H1 (cell line): ENCODE results near the gene KLK7. TPM values are rescaled to one million over a fixed set of nuclear protein-coding genes. Genes with fewer than 3 reads are reported as not detected.

Experiments
- CTCF ChIA-PET: fragments of 300-600 bp; sonication (Branson Sonifier 250); formaldehyde crosslinking; loops from one replicate; lab custom pipeline; 2021; ENCODE audit not compliant: partially characterized antibody; lab: Charles Lee
- POLR2A ChIA-PET: fragments of 300-600 bp; sonication (Branson Sonifier 250); formaldehyde crosslinking; loops from one replicate; lab custom pipeline; 2021; ENCODE audit warnings: inconsistent platforms; ENCODE audit not compliant: partially characterized antibody; lab: Charles Lee
- DNase-seq, 2 experiments: peaks; one replicate each; pipeline versions ENCODE4 v3.0.0 to v3.0.0-alpha.2; 2010 to 2022; ENCODE audit warnings: low spot score in 2 of 2, low read depth in 1 of 2, mixed read lengths in 1 of 2
- FAIRE-seq: peaks from 2 replicates; lab custom pipeline; 2011; peaks lifted over from hg19 to GRCh38; lab: Jason Lieb, UNC
- H2AFZ ChIP-seq: 2 replicates; pipeline ENCODE4 v1.8.1; 2012; ENCODE audit warnings: low read length, inconsistent platforms
- H2AK5ac ChIP-seq: 2 replicates; pipeline ENCODE4 v1.6.1; 2013; ENCODE audit warnings: low read depth, low read length
- H2BK120ac ChIP-seq: replicated peaks from 2 replicates; pipeline ENCODE3; 2013; ENCODE audit warnings: low read depth, low read length, inconsistent platforms
- H2BK12ac ChIP-seq: 2 replicates; pipeline ENCODE4 v1.6.1; 2013; ENCODE audit warnings: low read depth, low read length
- H2BK15ac ChIP-seq: 2 replicates; pipeline ENCODE4 v1.6.1; 2013; ENCODE audit warnings: low read length
- H2BK20ac ChIP-seq: 2 replicates; pipeline ENCODE4 v1.6.1; 2013; ENCODE audit warnings: low read length
- H2BK5ac ChIP-seq: 2 replicates; pipeline ENCODE4 v1.6.1; 2013; ENCODE audit warnings: low read depth, low read length
- H3K14ac ChIP-seq: 2 replicates; pipeline ENCODE4 v1.6.1; 2013; ENCODE audit warnings: inconsistent platforms; ENCODE audit not compliant: insufficient read length
- H3K18ac ChIP-seq: 2 replicates; pipeline ENCODE4 v1.6.1; 2013; ENCODE audit warnings: low read length; ENCODE audit errors: extremely low read depth
- H3K23ac ChIP-seq: 2 replicates; pipeline ENCODE4 v1.6.1; 2013; ENCODE audit warnings: inconsistent platforms; ENCODE audit not compliant: insufficient read length
- H3K23me2 ChIP-seq: 2 replicates; pipeline ENCODE4 v1.6.1; 2013; ENCODE audit warnings: low read depth, low read length
- H3K27ac ChIP-seq: 2 replicates; pipeline ENCODE4 v1.6.1; 2011; ENCODE audit warnings: low read depth, low read length, inconsistent platforms
- H3K27me3 ChIP-seq, 4 experiments: replicated peaks in 1 of 4; 1 replicate in 1 of 4; 2 replicates in 3 of 4; pipeline versions ENCODE4 v1.6.1 to v1.8.1; 2011 to 2013; ENCODE audit warnings: low read length in 3 of 4, mild to moderate bottlenecking in 3 of 4, inconsistent platforms in 2 of 4, mixed read lengths in 2 of 4, moderate library complexity in 1 of 4; ENCODE audit not compliant: control insufficient read depth in 3 of 4, insufficient read depth in 3 of 4; ENCODE audit errors: extremely low read depth in 1 of 4
- H3K36me3 ChIP-seq, 4 experiments: 2 replicates each; pipeline versions ENCODE4 v1.6.1 to v1.8.1; 2011 to 2013; ENCODE audit warnings: mild to moderate bottlenecking in 4 of 4, low read length in 3 of 4, moderate library complexity in 2 of 4, control low read depth in 1 of 4, inconsistent platforms in 1 of 4; ENCODE audit not compliant: insufficient read depth in 4 of 4, control insufficient read depth in 2 of 4
- H3K4ac ChIP-seq: replicated peaks from 2 replicates; pipeline ENCODE3; 2013; ENCODE audit warnings: low read length, low read depth, mixed read lengths, inconsistent platforms; ENCODE audit not compliant: insufficient read length
- H3K4me1 ChIP-seq, 4 experiments: replicated peaks in 1 of 4; 1 replicate in 1 of 4; 2 replicates in 3 of 4; pipeline versions ENCODE4 v1.6.1 to v1.8.1; 2011 to 2013; ENCODE audit warnings: low read length in 3 of 4, inconsistent platforms in 2 of 4, mixed read lengths in 1 of 4; ENCODE audit not compliant: insufficient read depth in 4 of 4, control insufficient read depth in 3 of 4
- H3K4me2 ChIP-seq, 2 experiments: 2 replicates each; pipeline versions ENCODE4 v1.6.1 to v1.8.1; 2011 to 2013; ENCODE audit warnings: low read depth in 2 of 2, low read length in 2 of 2, control low read depth in 1 of 2, inconsistent platforms in 1 of 2, mild to moderate bottlenecking in 1 of 2; ENCODE audit not compliant: insufficient read depth in 1 of 2
- H3K4me3 ChIP-seq, 4 experiments: fragments of 200-600, 300-600 bp in 1 of 4; sonication (generic), shearing (Covaris generic), sonication (Bioruptor Twin) in 1 of 4; 2 replicates each; pipeline versions ENCODE4 v1.5.1 to v1.8.1; 2011 to 2016; ENCODE audit warnings: low read length in 4 of 4, low read depth in 3 of 4, control low read depth in 2 of 4, inconsistent platforms in 2 of 4, mild to moderate bottlenecking in 2 of 4, mixed read lengths in 1 of 4, moderate library complexity in 1 of 4; ENCODE audit not compliant: insufficient read depth in 2 of 4; ENCODE audit errors: extremely low read depth in 1 of 4
- H3K56ac ChIP-seq: replicated peaks from 2 replicates; pipeline ENCODE3; 2013; ENCODE audit warnings: low read depth, mild to moderate bottlenecking, mixed read lengths, low read length, inconsistent platforms; ENCODE audit not compliant: insufficient read length
- H3K79me1 ChIP-seq: 2 replicates; pipeline ENCODE4 v1.6.1; 2013; ENCODE audit warnings: low read depth, low read length, control low read depth
- H3K79me2 ChIP-seq, 2 experiments: 2 replicates each; pipeline versions ENCODE4 v1.6.1 to v1.8.1; 2012 to 2013; ENCODE audit warnings: low read length in 2 of 2, mild to moderate bottlenecking in 2 of 2, inconsistent platforms in 1 of 2; ENCODE audit not compliant: insufficient read depth in 2 of 2, control insufficient read depth in 1 of 2
- H3K9ac ChIP-seq, 4 experiments: replicated peaks in 1 of 4; 1 replicate in 1 of 4; 2 replicates in 3 of 4; pipeline versions ENCODE4 v1.6.1 to v1.8.1; 2011 to 2013; ENCODE audit warnings: low read depth in 3 of 4, low read length in 3 of 4, control low read depth in 2 of 4, mild to moderate bottlenecking in 2 of 4, moderate library complexity in 2 of 4, inconsistent platforms in 1 of 4; ENCODE audit errors: extremely low read depth in 1 of 4
- H3K9me3 ChIP-seq, 2 experiments: 2 replicates each; pipeline versions ENCODE4 v1.6.1 to v1.8.1; 2012 to 2013; ENCODE audit warnings: mild to moderate bottlenecking in 2 of 2, moderate library complexity in 2 of 2, control low read depth in 1 of 2, inconsistent platforms in 1 of 2, low read depth in 1 of 2, low read length in 1 of 2, mixed read lengths in 1 of 2; ENCODE audit not compliant: insufficient read depth in 2 of 2
- H4K20me1 ChIP-seq, 2 experiments: replicated peaks in 1 of 2; 2 replicates each; pipeline versions ENCODE3 to v1.8.1; 2011 to 2013; ENCODE audit warnings: inconsistent platforms in 2 of 2, low read length in 2 of 2, mild to moderate bottlenecking in 1 of 2; ENCODE audit not compliant: insufficient read depth in 2 of 2, control insufficient read depth in 1 of 2
- H4K5ac ChIP-seq: 2 replicates; pipeline ENCODE4 v1.6.1; 2013; ENCODE audit warnings: low read length, low read depth, mixed read lengths, inconsistent platforms; ENCODE audit not compliant: insufficient read length
- H4K8ac ChIP-seq: 2 replicates; pipeline ENCODE4 v1.8.0; 2013; ENCODE audit warnings: mild to moderate bottlenecking, moderate library complexity, low read length, inconsistent platforms; ENCODE audit not compliant: insufficient read depth; ENCODE audit errors: extremely low read depth
- H4K91ac ChIP-seq: replicated peaks from 2 replicates; pipeline ENCODE3; 2013; ENCODE audit warnings: low read length, mixed read lengths, inconsistent platforms; ENCODE audit not compliant: insufficient read length
- BACH1 ChIP-seq: IDR thresholded peaks from 2 replicates; pipeline ENCODE4 v1.6.1; 2012; ENCODE audit warnings: low read length, improper control_type of control experiment
- CHD1 ChIP-seq: IDR thresholded peaks from 2 replicates; pipeline ENCODE4 v1.6.1; 2012; ENCODE audit warnings: low read depth, low read length, improper control_type of control experiment
- CHD2 ChIP-seq: IDR thresholded peaks from 2 replicates; pipeline ENCODE4 v1.6.1; 2012; ENCODE audit warnings: low read length, improper control_type of control experiment
- CTBP2 ChIP-seq: IDR thresholded peaks from 2 replicates; pipeline ENCODE4 v1.7.0; 2011; ENCODE audit warnings: borderline replicate concordance, mild to moderate bottlenecking, moderate library complexity, mixed read lengths, low read length; ENCODE audit not compliant: insufficient read depth, insufficient read length
- GTF2F1 ChIP-seq: IDR thresholded peaks from 2 replicates; pipeline ENCODE4 v1.6.1; 2012; ENCODE audit warnings: low read depth, low read length, improper control_type of control experiment, borderline replicate concordance
- JUN ChIP-seq: IDR thresholded peaks from 2 replicates; pipeline ENCODE4 v1.6.1; 2011; ENCODE audit warnings: low read depth, mild to moderate bottlenecking, improper control_type of control experiment, low read length
- MAX ChIP-seq: IDR thresholded peaks from 2 replicates; pipeline ENCODE4 v1.6.1; 2012; ENCODE audit warnings: inconsistent platforms
- NANOG ChIP-seq: IDR thresholded peaks from 2 replicates; pipeline ENCODE4 v1.6.1; 2011; ENCODE audit warnings: low read length, low read depth, mild to moderate bottlenecking, inconsistent platforms; ENCODE audit not compliant: insufficient read depth, poor library complexity, severe bottlenecking
- PHF8 ChIP-seq: fragments of 200-600 bp; sonication (generic); conservative IDR thresholded peaks from 2 replicates; pipeline ENCODE4 v1.7.1; 2012; ENCODE audit warnings: low read depth, mild to moderate bottlenecking, inconsistent platforms, low read length, moderate library complexity
- YY1 ChIP-seq: IDR thresholded peaks from 2 replicates; pipeline ENCODE4 v1.6.1; 2011; ENCODE audit warnings: low read depth, mild to moderate bottlenecking, low read length
- WGBS, 2 experiments: shearing (Covaris generic) in 1 of 2; methylation state at CpG; one replicate each; pipeline versions ENCODE4 v1.1.6 to v1.1.7; 2013 to 2015; ENCODE audit warnings: low lambda C conversion rate in 2 of 2, mixed read lengths in 2 of 2, inconsistent platforms in 1 of 2, low coverage in 1 of 2, missing lambda C conversion rate in 1 of 2; ENCODE audit not compliant: insufficient replicate concordance in 2 of 2, insufficient coverage in 1 of 2, insufficient read length in 1 of 2; ENCODE audit errors: extremely low coverage in 1 of 2, missing lambda C conversion rate in 1 of 2; 5-methylcytosine and 5-hydroxymethylcytosine counted together
- polyA plus RNA-seq, 7 experiments: library from polyadenylated mRNA; depleted of rRNA in 3 of 7; stranded (reverse) in 5 of 7; unstranded in 2 of 7; fragments of >200 nt in 5 of 7; fragments of 200-250 nt in 2 of 7; gene quantifications; 1 replicate in 5 of 7; 2 replicates in 1 of 7; 4 replicates in 1 of 7; pipeline versions ENCODE4 v1.2.1 to v1.2.3, GENCODE V29; 2011 to 2013; ENCODE audit warnings: missing spikeins in 2 of 7, mixed read lengths in 2 of 7
- total RNA-seq: library from RNA; stranded (reverse); fragmentation: NEBNext Ultra II Directional; extraction: Animal tissue kit (Norgen Biotek cat#: 25700); gene quantifications from 2 replicates; pipeline ENCODE4 v1.2.1, GENCODE V29; 2021

KLK7 gene
- total and polyA plus RNA-seq, 2 of the 8 experiments (the other 6 are each of a cell fraction or from before 2014, with no cell fraction given): 0.73 to 1.4 TPM

- H3K14ac ChIP-seq: no peak overlapping the region
- H3K79me1 ChIP-seq: no peaks in the 10 kb centered on the region
- peaks cover 0 to 12% (median 4%) of the 10 kb centered on the region in 4 experiments; a peak in 5 of 7 replicates for H3K4me1 ChIP-seq
- no peaks in the 10 kb centered on the region; a peak in 1 of 4 replicates for H3K9me3 ChIP-seq
- H3K4me2 ChIP-seq: no peak overlapping the region
- H2AFZ ChIP-seq: no peak overlapping the region
- H2AK5ac ChIP-seq: no peak overlapping the region
- H3K18ac ChIP-seq: no peak overlapping the region
- no peaks in the 10 kb centered on the region for H3K79me2 ChIP-seq
- no peak overlapping the region for H3K4me3 ChIP-seq
- H3K36me3 ChIP-seq: no peaks in the 10 kb centered on the region
- no peak overlapping the region for H2BK20ac ChIP-seq
- H4K20me1 ChIP-seq: no peaks in the 10 kb centered on the region
- no peak overlapping the region for H3K27ac ChIP-seq
- no peak overlapping the region for H4K91ac ChIP-seq
- no peak overlapping the region for H2BK120ac ChIP-seq
- H2BK5ac ChIP-seq: no peak overlapping the region
- H3K4ac ChIP-seq: no peak overlapping the region
- no peak overlapping the region for H3K23ac ChIP-seq
- FAIRE-seq (no peak), DNase-seq (no peak)
- no peaks in the 10 kb centered on the region; a peak in 1 of 7 replicates for H3K27me3 ChIP-seq
- ChIA-PET POLR2A (no interaction called here), CTCF (interaction anchor here (1.2 to 1.3 kb wide), 2 partner anchors 8 to 52 kb away, joined by 3 to 4 read pairs; no protein-coding TSS in a partner anchor)
- no peak overlapping the region for H3K56ac ChIP-seq
- H4K8ac ChIP-seq: no peak overlapping the region
- peaks cover 3% of the 10 kb centered on the region; the same call in 1 of the 2 replicates for H3K23me2 ChIP-seq
- H3K9ac ChIP-seq: no peak overlapping the region
- H2BK12ac ChIP-seq: no peak overlapping the region
- H2BK15ac ChIP-seq: no peak overlapping the region
- H4K5ac ChIP-seq: no peak overlapping the region
- WGBS, 2 experiments: 86% methylated on average over 3 of the region's 3 CpGs; no CpG with 5 or more reads in 1 of the 2 experiments
- TF ChIP-seq JUN: no peak
- no peak for TF ChIP-seq GTF2F1
- no peak for TF ChIP-seq CHD1
- TF ChIP-seq YY1: no peak
- TF ChIP-seq PHF8: no peak
- no peak for TF ChIP-seq NANOG
- no peak for TF ChIP-seq CHD2
- no peak for TF ChIP-seq BACH1
- no peak for TF ChIP-seq CTBP2
- TF ChIP-seq MAX: no peak
These were observed 19.5 kb downstream of the KLK7 start for GRCh38 chr19:50964266-50964665.
